ENCODE measurements around the gene TMEM41B.
"Not testable (repeated sequence)": the region's sequence is repeated elsewhere in the genome, so short reads cannot be mapped to it uniquely, and the experiment has no call there.

The TMEM41B gene

GRCh38 chr11:9259981-9260837, 54.2 kb downstream of the TMEM41B start:
- no peak for DNase-seq (ENCODE audit: low read depth)

- DNase-seq (ENCODE audit: low read depth), result not testable (repeated sequence)
Observed at GRCh38 chr11:9258279-9258678, 56.1 kb downstream of the TMEM41B start.

GRCh38 chr11:9254416-9254815, 60.0 kb downstream of the TMEM41B start:
- DNase-seq (ENCODE audit: low read depth), result no peak

GRCh38 chr11:9253086-9253485, 61.3 kb downstream of the TMEM41B start:
- no peak for DNase-seq (ENCODE audit: low read depth)

GRCh38 chr11:9251311-9251710, 63.1 kb downstream of the TMEM41B start:
- DNase-seq (ENCODE audit: low read depth), result no peak

GRCh38 chr11:9250139-9250582, 64.2 kb downstream of the TMEM41B start:
- no peak for DNase-seq (ENCODE audit: low read depth)

GRCh38 chr11:9249252-9249651, 65.1 kb downstream of the TMEM41B start:
- no peak for DNase-seq (ENCODE audit: low read depth)

GRCh38 chr11:9247863-9248262, 66.5 kb downstream of the TMEM41B start:
- DNase-seq (ENCODE audit: low read depth), result no peak

- not testable (repeated sequence) for DNase-seq (ENCODE audit: low read depth)
Observed at GRCh38 chr11:9236242-9236641, 78.2 kb downstream of the TMEM41B start.

- no peak for DNase-seq (ENCODE audit: low read depth)
Observed at GRCh38 chr11:9232482-9232881, 81.9 kb downstream of the TMEM41B start.

GRCh38 chr11:9231848-9232177, 82.6 kb downstream of the TMEM41B start:
- DNase-seq (ENCODE audit: low read depth), result no peak
